Measurements from ENCODE around the gene FBXW10B. TPM values are rescaled to one million over a fixed set of nuclear protein-coding genes. Genes with fewer than 3 reads are reported as not detected.
"Not testable (repeated sequence)": the region's sequence is repeated elsewhere in the genome, so short reads cannot be mapped to it uniquely, and the experiment has no call there.

The FBXW10B gene, protein sequence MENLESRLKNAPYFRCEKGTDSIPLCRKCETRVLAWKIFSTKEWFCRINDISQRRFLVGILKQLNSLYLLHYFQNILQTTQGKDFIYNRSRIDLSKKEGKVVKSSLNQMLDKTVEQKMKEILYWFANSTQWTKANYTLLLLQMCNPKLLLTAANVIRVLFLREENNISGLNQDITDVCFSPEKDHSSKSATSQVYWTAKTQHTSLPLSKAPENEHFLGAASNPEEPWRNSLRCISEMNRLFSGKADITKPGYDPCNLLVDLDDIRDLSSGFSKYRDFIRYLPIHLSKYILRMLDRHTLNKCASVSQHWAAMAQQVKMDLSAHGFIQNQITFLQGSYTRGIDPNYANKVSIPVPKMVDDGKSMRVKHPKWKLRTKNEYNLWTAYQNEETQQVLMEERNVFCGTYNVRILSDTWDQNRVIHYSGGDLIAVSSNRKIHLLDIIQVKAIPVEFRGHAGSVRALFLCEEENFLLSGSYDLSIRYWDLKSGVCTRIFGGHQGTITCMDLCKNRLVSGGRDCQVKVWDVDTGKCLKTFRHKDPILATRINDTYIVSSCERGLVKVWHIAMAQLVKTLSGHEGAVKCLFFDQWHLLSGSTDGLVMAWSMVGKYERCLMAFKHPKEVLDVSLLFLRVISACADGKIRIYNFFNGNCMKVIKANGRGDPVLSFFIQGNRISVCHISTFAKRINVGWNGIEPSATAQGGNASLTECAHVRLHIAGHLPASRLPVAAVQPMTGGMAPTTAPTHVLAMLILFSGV
- total RNA-seq (1 to 10 TPM in 1 of 7 donors, under 1 TPM in 2, not detected in 4; 0.10 to 1.4 (median 0.60) TPM), polyA plus RNA-seq (under 1 TPM; 0.08 to 0.72 TPM)
- long read RNA-seq, donor 1: 0 reads
- long read RNA-seq, donor 2: 0 reads
- long read RNA-seq, donor 3: 0 reads

DNA sequence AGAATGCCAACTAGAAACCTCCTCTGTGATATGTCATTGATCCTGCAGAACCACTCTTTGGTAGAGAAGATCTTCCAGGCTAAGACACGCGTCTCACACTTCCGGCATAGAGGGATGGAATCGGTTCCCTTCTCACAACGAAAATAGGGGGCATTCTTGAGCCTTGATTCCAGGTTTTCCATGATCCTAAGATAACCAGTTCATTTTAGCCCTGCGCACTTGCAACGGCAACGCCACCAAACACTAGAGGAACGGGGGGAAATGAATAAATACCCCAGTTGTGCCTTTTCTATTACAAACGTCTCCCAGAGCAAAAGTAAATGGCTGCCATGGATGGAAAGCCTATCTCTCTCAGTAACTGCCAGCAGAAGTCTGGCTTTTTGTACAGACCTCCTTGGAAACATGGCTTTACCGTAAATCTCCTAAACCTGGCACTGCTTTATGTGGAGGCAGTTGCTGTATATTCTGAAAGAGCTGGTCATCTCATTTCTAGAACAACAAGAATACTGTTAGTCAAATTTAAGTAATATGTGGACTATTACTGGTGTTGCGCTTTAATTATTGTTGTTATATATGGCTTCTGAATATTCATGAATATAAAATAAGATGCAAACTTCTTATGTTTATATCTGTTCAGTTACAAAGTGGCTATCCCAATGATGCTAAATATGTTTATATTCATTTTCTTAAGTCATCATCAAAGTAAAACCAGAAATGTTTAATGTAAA is at the start of gene FBXW10B:
TSS of gene FBXW10B (minus strand) at position 374 of the 728 bp plus-strand sequence. CDS start at position 182, 192 bp downstream.
- H3K36me3 ChIP-seq; H3K27ac ChIP-seq; H3K4me3 ChIP-seq; H3K9me3 ChIP-seq; H3K27me3 ChIP-seq; H3K4me1 ChIP-seq (ENCODE audit: insufficient read depth); intact Hi-C loops (cut with DNase I): not testable (repeated sequence)
- peak in 1 of 5 donors; percentile 7 for DNase-seq
- 7 to 23% (median 12%) methylated on average over 11 of the region's 12 CpGs for WGBS, 3 donors

DNA sequence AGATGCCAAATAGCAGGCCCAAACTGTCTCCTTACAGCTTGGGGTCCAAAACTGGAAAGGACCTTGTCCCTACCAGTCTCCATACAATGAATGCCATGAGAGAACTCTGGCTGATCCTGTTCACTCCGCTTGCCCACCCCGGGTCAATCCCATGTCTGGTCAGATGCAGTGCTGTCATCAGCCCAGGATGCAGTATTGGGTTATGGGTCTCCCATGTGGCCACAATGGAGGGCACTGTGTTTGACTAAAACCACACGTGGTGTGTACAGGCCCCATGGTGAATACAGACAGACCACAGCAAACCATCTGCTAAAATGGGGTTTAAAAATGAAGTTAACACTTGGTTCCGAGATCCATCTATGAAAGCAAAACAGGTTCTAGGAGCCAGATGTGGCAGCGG is 44.2 kb upstream of the FBXW10B start:
- 94 to 95% (median 94%) methylated on average over 5 of the region's 5 CpGs for WGBS, 3 donors
- Histone ChIP-seq H3K9me3 (no peaks in the 10 kb centered on the region), H3K4me1 (ENCODE audit: insufficient read depth) (no peaks in the 10 kb centered on the region), H3K4me3 (no peak overlapping the region), H3K36me3 (no peaks in the 10 kb centered on the region), H3K27ac (no peak overlapping the region), H3K27me3 (no peaks in the 10 kb centered on the region)
- TF ChIP-seq POLR2A (IDR thresholded peaks at IDR 0.05) (no peak), EP300 (IDR thresholded peaks at IDR 0.05) (no peak)
- TF ChIP-seq, protein P1, sequence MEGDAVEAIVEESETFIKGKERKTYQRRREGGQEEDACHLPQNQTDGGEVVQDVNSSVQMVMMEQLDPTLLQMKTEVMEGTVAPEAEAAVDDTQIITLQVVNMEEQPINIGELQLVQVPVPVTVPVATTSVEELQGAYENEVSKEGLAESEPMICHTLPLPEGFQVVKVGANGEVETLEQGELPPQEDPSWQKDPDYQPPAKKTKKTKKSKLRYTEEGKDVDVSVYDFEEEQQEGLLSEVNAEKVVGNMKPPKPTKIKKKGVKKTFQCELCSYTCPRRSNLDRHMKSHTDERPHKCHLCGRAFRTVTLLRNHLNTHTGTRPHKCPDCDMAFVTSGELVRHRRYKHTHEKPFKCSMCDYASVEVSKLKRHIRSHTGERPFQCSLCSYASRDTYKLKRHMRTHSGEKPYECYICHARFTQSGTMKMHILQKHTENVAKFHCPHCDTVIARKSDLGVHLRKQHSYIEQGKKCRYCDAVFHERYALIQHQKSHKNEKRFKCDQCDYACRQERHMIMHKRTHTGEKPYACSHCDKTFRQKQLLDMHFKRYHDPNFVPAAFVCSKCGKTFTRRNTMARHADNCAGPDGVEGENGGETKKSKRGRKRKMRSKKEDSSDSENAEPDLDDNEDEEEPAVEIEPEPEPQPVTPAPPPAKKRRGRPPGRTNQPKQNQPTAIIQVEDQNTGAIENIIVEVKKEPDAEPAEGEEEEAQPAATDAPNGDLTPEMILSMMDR (IDR thresholded peaks at IDR 0.05): no peak
- DNase-seq: no peak
- intact Hi-C loops (cut with DNase I): no loop called here

DNA sequence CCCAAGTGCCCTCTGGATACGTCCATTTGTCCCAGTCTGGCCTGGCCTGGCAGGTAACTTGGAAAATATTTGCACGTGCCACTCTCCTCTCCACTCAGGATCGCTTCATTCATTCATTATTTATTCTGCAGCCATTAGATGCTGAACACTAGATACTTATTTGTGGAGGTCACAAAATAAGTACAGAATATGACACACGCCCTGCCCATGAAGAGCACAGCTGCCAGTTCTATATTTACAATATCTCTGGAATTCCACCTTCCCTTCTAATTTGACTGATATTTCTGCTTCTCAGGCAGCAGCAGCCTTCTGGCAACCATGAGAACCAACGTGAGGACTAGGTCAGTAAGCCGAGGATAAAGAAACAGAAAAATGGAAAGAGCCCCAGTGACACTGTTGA is 43.7 kb upstream of the FBXW10B start:
- intact Hi-C loops (cut with DNase I): no loop called here

DNA sequence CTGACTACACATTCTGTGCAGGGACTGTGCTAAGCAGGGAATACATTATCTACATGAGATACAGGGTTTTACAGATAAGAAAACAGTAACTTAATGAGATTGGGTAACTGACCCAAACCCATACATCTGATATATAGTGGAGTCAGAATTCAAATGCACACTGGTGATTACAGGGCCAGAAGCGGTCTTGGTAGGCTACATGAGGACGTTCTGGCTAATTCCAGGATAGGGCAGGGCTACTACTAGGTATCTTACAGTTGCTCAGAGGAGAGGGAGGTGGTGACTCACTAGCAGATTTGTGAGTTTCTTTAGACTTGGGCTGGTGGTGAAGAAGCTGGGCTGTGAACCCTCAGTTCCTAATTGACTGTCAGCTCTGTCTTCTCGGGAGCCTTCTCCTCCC is 43.2 kb upstream of the FBXW10B start:
- Histone ChIP-seq H3K9me3 (no peaks in the 10 kb centered on the region), H3K27ac (no peak overlapping the region), H3K4me1 (ENCODE audit: insufficient read depth) (no peaks in the 10 kb centered on the region), H3K36me3 (no peaks in the 10 kb centered on the region), H3K4me3 (no peak overlapping the region), H3K27me3 (no peaks in the 10 kb centered on the region)
- intact Hi-C loops (cut with DNase I): no loop called here
- WGBS, 3 donors: 87 to 96% (median 88%) methylated on average over 3 of the region's 3 CpGs
- DNase-seq: no peak
- TF ChIP-seq EP300 (IDR thresholded peaks at IDR 0.05) (no peak), POLR2A (IDR thresholded peaks at IDR 0.05) (no peak)
- TF ChIP-seq, protein P1 (IDR thresholded peaks at IDR 0.05): no peak

More for the DNA sequence above, 43.7 kb upstream of the FBXW10B start:
- Histone ChIP-seq H3K4me1 (ENCODE audit: insufficient read depth) (no peaks in the 10 kb centered on the region), H3K27me3 (no peaks in the 10 kb centered on the region), H3K36me3 (no peaks in the 10 kb centered on the region), H3K27ac (no peak overlapping the region), H3K9me3 (no peaks in the 10 kb centered on the region), H3K4me3 (no peak overlapping the region)
- no peak for DNase-seq
- TF ChIP-seq, protein P1 (IDR thresholded peaks at IDR 0.05): no peak
- TF ChIP-seq EP300 (IDR thresholded peaks at IDR 0.05) (no peak), POLR2A (IDR thresholded peaks at IDR 0.05) (no peak)
- 87 to 89% (median 88%) methylated on average over 6 of the region's 6 CpGs for WGBS, 3 donors

Measured in ovary (tissue), 10 donors.